ENCODE results near the gene KLF14.
A peak's percentile ranks its signal among the peaks of the same experiment; 100 is the strongest.

KLF14 gene

DNA sequence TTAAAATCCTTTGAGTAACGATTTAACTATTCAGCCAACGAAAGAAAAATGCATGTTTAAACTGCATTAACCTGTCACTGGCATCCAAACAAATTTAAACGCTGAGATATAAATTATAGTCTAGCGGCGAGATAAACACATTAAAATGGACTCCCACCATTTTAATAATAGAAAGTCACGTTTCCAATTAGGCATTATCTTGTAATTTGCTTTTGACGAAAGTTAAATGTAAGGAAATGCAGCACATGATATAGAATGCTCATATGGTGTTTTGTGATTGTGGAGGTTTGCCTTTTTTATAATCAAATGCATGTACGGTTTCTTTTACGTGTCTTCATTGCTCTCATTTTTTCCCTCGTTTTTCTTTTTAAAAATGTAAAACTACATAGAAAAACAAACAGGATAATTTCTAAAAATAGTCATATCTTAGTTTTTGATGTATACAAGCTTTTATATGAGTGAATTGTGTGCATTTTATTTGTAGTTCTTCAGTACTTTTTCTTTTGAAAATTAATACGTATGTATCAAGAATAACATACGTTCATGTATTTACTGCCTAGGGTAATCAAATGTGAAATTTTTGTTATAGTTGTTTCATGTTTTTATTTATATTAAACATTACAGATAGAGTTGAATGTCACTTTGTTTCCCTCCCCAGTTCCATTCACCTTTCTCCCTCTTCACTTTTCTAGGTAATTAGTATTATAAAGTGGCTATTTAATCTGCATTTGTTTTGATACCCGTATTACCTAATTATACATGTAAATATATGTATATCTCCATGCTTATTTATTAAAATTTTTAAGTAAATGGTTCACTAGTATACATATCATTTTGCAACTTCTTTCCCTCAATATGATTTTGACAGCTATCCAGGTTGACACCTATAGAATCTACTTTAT lies 1.1 kb upstream of the KLF14 start:
- TF ChIP-seq, protein P1, sequence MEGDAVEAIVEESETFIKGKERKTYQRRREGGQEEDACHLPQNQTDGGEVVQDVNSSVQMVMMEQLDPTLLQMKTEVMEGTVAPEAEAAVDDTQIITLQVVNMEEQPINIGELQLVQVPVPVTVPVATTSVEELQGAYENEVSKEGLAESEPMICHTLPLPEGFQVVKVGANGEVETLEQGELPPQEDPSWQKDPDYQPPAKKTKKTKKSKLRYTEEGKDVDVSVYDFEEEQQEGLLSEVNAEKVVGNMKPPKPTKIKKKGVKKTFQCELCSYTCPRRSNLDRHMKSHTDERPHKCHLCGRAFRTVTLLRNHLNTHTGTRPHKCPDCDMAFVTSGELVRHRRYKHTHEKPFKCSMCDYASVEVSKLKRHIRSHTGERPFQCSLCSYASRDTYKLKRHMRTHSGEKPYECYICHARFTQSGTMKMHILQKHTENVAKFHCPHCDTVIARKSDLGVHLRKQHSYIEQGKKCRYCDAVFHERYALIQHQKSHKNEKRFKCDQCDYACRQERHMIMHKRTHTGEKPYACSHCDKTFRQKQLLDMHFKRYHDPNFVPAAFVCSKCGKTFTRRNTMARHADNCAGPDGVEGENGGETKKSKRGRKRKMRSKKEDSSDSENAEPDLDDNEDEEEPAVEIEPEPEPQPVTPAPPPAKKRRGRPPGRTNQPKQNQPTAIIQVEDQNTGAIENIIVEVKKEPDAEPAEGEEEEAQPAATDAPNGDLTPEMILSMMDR (IDR thresholded peaks at IDR 0.05; ENCODE audit: low read depth, low read length), result no peak
- H3K4me3 ChIP-seq (ENCODE audit: low read depth, low read length), result peak overlapping the region; percentile 57

DNA sequence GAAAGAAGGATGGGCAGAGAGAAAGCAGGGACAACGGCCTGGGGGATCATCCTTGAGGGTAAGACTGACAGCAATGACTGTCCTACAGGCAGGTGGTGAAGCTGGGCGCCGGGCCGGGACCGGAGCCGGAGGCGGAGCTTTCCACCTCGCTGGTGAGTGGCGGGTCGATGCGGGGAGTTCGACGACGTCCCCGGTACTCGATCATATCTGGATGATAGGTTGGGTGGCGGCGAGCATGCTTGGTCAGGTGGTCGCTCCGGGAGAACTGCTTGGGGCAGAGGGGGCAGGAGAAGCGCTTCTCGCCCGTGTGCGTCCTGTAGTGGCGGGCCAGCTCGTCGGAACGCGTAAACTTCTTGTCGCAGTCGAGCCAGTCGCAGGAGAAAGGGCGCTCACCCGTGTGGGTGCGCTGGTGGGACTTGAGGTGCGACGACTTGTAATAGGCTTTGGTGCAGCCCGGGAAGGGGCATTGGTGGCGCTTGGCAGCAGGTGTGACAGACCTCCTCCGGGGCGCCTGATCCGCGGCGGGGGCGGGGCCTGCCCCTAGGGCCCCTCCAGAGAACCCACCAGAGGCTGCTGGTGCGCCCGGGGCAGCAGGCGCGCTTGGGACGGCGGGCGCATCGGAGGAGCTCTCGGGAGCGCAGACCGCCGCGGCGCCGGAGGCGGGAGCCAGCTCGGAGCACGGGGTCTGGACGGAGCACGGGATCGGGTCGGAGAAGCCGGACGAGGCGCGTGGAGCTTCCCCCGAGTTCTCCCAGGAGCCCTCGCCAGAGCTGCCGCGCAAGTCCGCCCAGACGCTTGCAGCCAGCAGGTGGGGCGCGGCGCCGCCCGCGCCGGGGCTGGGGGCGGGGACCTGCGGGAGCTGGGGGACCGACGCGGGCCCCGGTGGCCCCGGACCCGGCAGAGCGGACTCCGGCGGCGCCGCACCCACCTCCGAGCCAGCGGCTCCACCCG lies 752 bp downstream of the KLF14 start:
- H3K4me3 ChIP-seq (ENCODE audit: low read depth, low read length), result peak overlapping the region; percentile 9; the same call in 1 of the 2 replicates
- TF ChIP-seq, protein P1 (IDR thresholded peaks at IDR 0.05; ENCODE audit: low read depth, low read length), result no peak

DNA sequence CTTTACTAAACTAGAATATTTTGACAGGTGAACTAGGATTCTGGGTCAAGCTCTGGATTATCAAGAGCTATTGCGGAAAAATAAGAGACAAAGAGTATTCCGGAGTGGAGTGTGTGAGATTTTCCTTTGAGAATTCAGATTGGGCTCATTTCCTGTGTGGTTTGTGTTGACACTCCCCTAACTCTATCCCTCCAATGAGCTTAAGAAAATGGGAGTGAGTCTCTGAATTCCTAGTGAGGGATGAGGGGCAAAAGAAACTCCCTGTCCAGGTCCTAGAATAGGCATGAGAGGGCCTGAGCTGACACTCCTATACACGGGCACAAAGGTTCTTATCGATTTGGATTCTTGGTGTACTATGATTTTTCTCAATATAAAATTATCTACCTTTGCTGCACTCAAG lies 10.2 kb downstream of the KLF14 start:
- no peak overlapping the region for H3K4me3 ChIP-seq (ENCODE audit: low read depth, low read length)
- TF ChIP-seq, protein P1 (IDR thresholded peaks at IDR 0.05; ENCODE audit: low read depth, low read length), result no peak

DNA sequence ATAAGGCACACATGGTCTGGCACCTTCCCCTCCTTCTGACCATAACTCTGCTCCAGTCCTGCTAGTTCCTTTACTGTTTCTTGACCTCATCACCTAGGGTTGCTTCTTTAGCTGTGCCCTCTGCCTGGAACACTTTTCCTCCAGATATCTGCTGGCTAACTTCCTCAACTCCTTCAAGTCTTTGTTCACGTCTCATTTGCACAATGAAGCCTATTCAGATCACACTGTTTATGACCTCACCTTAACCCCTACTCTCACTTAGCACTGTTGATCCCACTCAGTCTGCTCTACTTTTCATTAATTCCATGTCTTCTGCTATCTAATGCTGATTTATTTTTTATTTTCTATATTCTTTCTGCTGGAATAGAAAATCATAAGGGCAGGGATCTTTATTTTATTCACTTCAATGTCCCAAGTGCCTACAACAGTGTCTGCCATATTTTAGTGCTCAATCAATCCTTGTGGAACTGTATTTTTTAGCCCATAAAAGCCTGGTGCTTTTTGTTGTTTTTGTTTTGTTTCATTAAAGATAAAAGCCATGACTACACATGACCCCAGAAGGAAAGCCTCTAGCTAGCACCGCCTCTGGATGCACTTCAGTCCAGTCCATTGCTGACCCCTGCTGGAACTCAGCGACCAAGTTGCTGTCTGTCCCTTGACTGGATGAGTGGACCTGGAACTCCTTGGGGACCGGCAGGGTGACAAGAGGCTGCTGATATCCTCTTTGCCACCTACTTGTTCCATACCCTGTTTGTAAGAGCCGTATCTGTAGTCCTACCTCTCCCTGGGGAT lies 12.3 kb downstream of the KLF14 start:
- H3K4me3 ChIP-seq (ENCODE audit: low read depth, low read length), result no peak overlapping the region
- TF ChIP-seq, protein P1 (IDR thresholded peaks at IDR 0.05; ENCODE audit: low read depth, low read length), result peak; percentile 77

DNA sequence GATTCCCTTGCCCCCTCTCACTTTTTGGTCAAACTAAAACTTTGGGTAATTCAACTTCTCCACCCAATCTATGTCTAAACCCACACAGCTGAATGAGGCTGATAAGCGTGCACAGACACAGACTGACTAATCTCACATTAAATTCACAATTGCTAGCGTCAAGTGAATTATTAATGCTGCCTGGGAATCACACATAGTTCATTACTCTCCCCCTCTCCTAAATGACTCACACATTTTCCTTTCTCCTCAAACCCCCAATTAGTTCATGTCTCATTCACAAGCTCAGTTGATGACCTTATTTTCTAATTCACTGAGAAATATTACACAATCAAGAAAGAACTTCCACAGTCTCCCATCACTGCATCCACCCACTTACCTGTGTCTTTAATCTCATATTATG lies 14.5 kb downstream of the KLF14 start:
- TF ChIP-seq, protein P1 (IDR thresholded peaks at IDR 0.05; ENCODE audit: low read depth, low read length), result no peak
- H3K4me3 ChIP-seq (ENCODE audit: low read depth, low read length), result no peak overlapping the region

DNA sequence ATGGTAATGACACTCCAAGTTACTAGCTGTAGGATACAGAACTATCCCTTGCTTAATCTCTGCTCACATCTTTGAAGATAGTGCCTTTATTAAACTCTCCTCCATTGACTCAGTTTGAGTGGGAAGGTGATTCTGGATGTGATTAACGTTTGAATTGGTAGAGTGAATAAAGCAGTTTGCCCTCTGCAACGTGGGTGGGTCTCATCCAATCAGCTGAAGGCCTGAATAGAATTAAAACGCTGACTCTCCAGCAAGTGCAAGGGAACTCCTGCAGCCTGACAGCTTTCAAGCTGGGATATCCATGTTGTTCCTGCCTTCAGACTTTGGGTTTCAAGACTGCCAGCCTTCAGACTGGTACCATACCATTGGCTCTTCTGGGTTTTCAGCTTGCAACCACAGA lies 21.6 kb downstream of the KLF14 start:
- TF ChIP-seq, protein P1 (IDR thresholded peaks at IDR 0.05; ENCODE audit: low read depth, low read length), result no peak
- no peak overlapping the region for H3K4me3 ChIP-seq (ENCODE audit: low read depth, low read length)
